GM15510 (cell line): ENCODE results near the gene IQCH.

Source experiments
- POLR2A ChIP-seq: IDR thresholded peaks from 3 replicates; pipeline ENCODE4 v1.6.1; 2011; ENCODE audit warnings: borderline replicate concordance; ENCODE audit not compliant: insufficient read length; ENCODE audit errors: extremely low read depth

The IQCH gene

DNA sequence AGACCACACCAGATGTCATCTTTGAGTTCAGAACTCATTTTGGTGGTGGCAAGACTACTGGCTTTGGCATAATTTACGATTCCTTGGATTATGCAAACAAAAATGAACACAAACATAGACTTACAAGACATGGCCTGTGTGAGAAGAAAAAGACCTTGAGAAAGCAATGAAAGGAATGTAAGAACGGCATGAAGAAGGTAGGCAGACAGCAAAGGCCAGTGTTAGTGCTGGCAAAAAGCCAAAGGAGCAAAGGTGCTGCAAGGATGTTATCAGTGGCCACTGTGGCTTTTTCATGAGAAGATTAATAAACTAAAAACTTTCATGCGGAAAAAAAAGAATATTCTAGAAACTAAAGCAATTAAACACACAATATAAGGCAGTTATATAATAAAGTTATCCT, 22.0 kb upstream of the IQCH start:
- no peak for TF ChIP-seq POLR2A

DNA sequence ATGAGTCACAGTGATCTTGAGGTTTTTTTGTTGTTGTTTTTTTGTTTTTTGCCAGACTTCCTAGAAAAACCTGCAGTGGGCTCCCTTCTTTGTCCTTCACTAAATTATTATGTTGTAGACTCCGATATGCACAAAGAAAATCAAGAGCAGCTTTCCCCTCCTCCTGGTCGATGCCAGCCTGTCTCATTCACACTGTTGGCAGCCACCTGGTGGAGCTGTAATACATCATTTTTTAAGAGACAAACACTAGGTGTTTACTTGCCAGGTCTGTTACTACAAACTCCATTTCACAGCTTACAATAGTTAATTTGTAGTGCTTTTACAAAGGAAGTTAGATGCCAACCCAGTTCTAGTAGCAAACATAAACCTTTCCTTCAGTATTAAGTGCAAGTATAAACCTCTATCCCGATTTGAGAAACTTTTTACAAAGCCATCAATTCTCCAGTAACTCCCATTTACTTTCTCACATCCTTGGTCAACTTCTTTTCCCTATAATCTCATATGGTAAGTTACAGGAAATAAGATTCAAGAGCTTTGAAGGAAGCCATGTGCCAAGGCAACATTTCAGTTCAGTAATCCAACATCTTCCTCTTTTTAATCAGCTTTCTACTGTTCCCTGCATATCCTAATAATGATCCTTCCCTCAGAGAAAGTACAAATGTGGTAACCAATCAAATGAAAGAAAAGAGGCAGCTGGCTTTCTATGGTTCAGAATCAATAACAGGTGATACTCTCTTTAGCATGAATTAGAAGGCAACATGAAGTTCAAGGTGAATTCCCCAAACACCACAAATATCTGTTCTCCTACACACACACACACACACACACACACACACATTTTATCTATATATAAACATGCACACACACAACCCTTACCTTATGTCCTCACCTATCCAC, 14.1 kb upstream of the IQCH start:
- no peak for TF ChIP-seq POLR2A

GRCh38 chr15:67241132-67241855, 13.3 kb upstream of the IQCH start:
- TF ChIP-seq POLR2A: no peak

DNA sequence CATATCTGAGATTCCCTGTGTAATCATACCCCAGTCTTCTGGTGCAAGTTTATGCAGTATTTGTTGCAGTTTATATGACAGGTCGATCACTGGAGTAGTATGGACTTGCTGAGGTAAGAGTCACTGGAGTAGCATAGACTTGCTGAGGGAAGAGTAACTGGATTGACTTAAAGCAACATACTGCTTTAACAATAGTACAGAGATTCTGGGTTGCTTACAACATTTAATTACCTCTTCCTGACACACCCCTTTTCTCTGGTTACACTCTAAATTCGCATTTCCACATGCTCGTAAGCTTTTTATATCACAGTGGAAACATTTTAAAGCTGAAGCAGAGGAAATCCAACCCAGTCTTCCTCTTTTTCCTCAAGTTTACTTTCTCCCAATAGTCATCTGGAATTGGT, 11.9 kb upstream of the IQCH start:
- no peak for TF ChIP-seq POLR2A

DNA sequence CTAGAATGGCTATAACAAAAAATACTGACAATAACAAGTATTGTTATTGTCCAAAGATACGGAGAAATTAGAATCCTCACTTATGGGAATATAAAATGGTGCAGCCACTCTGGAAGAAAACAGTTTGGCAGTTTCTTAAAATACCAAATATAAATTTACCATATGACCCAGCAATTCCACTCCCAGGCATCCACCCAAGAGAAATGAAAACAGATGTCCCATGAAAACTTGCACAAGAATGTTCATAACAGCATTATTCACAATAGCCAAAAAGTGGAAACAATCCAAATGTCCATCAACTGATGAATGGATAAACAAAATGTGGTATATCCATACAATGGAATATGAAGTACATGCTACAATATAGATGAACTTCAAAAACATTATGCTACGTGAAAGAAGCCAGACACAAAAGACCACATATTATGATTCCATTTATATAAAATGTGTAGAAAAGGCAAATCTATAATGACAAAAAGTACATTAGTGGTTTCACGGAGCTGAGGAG, 9.6 kb upstream of the IQCH start:
- no peak for TF ChIP-seq POLR2A

GRCh38 chr15:67248011-67248505, 6.5 kb upstream of the IQCH start:
- no peak for TF ChIP-seq POLR2A

- no peak for TF ChIP-seq POLR2A
Measured at GRCh38 chr15:67249830-67250229, 4.8 kb upstream of the IQCH start.

- no peak for TF ChIP-seq POLR2A
Measured at GRCh38 chr15:67251318-67251717, 3.3 kb upstream of the IQCH start.

GRCh38 chr15:67253101-67253500, 1.5 kb upstream of the IQCH start:
- TF ChIP-seq POLR2A: no peak

GRCh38 chr15:67253549-67254237, 893 bp upstream of the IQCH start:
- no peak for TF ChIP-seq POLR2A

- no peak for TF ChIP-seq POLR2A
Measured at GRCh38 chr15:67256051-67256450, 1.5 kb downstream of the IQCH start.

- no peak for TF ChIP-seq POLR2A
Measured at GRCh38 chr15:67259379-67259778, 4.8 kb downstream of the IQCH start.

- TF ChIP-seq POLR2A: no peak
Measured at GRCh38 chr15:67259806-67260205, 5.2 kb downstream of the IQCH start.

- no peak for TF ChIP-seq POLR2A
Measured at GRCh38 chr15:67266870-67267269, 12.3 kb downstream of the IQCH start.

GRCh38 chr15:67267440-67267839, 12.9 kb downstream of the IQCH start:
- no peak for TF ChIP-seq POLR2A
